Measurements from ENCODE around the gene TSC2.
"Not testable (repeated sequence)": the region's sequence is repeated elsewhere in the genome, so short reads cannot be mapped to it uniquely, and the experiment has no call there.

Gene TSC2

DNA sequence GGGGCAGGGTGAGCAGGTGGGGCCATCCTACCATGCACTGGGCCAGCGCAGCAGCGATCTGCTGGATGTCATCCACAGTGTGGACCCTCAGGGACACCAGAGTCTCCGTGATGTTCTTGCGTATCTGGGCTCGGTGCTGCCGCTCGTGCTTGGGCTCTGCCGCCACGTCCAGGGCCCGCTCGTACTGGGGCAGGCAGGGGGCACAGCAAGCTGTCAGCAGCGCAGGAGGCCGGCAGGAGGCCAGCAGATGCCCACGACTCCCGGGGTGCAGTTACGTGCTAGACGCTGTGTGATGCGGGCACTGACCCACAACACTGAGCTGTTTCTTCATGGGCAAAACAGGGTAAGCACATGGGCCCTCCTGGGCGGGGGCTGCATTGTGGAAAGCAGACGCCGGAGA is 57.5 kb downstream of the TSC2 start:
- not testable (repeated sequence) for DNase-seq (ENCODE audit: low spot score)

DNA sequence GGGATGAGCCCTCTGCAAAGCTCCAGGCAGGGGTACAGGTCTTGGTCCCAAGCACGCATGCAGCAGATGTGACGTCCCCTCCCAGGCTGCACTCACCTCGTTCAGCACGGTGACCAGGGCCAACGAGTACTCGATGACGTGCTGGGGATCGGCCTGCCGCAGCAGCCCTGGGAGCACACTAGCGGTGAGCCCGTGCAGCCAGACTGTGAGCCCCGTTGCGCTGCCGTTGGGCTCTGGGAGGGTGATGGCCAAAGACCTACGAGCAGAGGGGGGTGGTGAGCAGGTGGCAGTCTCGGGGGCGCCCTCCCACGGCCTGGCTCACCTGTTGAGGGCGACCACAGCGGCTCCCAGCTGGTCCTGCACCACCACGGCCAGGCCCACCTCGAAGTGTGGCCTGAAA is 58.0 kb downstream of the TSC2 start:
- DNase-seq (ENCODE audit: low spot score) = not testable (repeated sequence)

GRCh38 chr16:2106211-2106610 is 58.4 kb downstream of the TSC2 start:
- DNase-seq (ENCODE audit: low spot score) = not testable (repeated sequence)

DNA sequence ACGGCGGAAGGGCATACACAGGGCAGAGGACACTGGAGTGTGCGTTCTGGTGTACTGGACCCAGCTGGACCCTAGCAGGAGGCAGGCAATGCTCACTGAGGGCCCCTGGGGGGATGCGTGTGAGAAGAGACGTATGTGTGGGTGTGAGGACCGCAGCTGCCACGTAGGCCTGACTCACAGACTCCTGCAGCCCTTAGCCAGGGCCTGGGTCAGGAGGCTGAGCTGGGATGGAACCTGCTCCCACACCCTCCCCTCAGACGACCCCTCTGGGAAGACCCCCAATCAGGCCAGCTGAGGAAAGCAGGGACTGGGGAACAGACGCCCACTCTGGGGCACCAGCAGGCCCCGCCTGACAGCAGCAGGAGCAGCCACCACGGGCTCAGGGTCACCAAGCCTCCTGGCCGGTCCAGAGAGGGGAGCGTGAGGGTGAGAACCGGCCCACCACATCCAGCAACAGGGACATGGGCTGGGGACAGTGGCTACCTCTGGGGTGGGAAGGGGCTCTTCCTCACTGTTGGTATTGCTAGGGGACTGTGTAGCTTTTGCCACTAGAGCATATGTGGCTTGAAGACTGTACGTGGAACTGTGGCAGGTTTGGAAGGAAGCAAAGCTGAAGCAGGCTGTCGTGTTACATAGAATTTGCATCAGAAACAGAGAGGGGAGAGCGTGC is 59.5 kb downstream of the TSC2 start:
- DNase-seq (ENCODE audit: low spot score) = not testable (repeated sequence)

DNA sequence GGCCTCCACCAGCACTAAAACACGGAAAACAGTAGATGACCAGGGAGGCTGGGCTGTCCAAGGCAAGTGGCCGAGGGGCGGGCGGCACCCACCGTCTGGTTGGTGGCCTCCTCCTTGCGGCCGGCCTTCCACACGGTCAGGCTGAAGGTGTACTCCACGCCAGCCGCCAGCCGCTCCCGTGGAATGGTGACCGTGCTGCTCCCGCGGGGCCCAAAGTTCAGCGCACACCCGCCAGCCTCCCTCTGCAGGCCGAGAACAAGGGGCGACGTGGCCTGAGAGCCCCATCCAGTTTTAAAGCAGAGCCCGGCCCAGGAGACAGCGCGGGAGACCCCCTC is 60.0 kb downstream of the TSC2 start:
- DNase-seq (ENCODE audit: low spot score) = not testable (repeated sequence)

GRCh38 chr16:2108446-2109270 is 60.9 kb downstream of the TSC2 start:
- not testable (repeated sequence) for DNase-seq (ENCODE audit: low spot score)

DNA sequence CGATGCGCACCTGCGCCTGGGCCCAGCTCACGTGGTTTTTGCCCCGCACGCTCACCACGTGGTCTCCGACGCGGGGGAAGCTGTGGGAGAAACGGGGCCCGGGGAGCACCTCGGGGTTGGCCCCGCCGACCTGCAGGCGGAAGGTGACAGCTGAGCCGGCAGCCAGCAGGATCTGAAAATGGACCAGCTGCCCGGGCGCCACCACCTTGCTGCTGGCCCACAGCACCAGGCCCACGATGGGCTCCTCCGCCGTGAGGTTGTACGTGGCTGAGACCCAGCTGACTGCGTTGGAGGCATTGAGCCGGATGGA is 61.4 kb downstream of the TSC2 start:
- not testable (repeated sequence) for DNase-seq (ENCODE audit: low spot score)

DNA sequence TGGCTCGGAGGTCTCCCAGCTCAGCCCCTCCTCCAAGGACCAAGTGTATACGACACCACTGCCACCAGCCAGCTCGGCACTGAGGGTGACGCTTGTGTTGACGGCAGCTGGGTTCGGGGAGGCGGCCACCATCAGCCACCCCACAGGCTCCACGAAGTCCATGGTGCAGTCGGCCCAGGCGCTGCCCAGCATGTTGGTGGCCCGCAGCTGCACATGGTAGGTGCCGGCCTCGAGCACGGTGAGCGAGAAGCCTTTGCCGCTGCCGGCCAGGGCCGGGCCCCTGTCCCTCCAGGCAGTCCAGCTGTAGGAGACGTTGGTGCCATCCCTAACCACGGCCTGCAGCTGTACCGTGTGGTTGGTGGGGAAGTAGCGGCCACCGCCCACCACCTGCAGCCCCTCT is 62.1 kb downstream of the TSC2 start:
- DNase-seq (ENCODE audit: low spot score) = not testable (repeated sequence)

- not testable (repeated sequence) for DNase-seq (ENCODE audit: low spot score)
Measured at GRCh38 chr16:2110332-2111008, 62.7 kb downstream of the TSC2 start.

- DNase-seq (ENCODE audit: low spot score) = not testable (repeated sequence)
Measured at GRCh38 chr16:2111009-2111353, 63.2 kb downstream of the TSC2 start.

DNA sequence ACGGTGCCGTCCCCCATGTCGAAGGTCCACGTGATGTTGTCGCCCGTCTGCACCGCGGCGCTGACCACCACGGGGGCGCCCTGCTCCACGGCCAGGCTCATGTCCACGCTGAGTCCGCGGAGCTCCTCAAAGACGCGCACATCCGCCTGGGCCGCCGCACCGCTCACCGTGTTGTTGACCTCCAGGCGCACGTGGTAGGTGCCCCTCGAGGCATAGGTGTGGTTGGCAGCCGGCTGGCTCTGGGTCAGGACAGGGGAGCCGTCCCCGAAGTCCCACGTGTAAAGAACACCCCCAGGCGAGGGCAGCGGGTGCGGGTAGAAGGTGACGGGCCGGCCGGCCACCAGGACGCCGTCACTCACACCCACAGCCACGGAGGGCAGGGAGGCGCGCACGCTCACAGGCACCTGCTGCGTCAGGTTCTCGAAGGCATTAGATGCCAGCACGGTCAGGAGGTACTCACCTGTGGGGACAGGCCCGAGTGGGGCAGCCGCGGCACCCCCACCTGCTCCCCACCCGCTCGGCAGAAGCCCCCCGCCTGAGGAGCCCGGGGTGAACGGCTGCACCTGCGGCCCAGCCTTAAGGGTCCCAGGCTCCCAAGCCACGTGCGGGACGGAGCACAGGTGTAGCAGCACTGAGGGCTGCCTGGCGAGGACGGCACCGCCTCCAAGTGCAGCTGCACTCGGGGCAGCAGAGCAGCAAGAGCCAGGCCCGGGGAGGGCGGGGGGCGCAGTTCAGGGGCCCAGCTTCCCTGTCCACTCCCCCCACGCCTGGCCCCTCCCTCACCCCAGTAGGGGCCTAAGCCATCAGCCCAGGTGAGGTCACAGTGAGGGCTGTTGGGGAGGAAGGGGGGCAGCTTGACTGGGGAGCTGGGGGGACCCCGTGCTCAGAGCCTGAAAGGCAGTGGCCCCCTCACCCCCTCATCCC is 63.9 kb downstream of the TSC2 start:
- not testable (repeated sequence) for DNase-seq (ENCODE audit: low spot score)

DNA sequence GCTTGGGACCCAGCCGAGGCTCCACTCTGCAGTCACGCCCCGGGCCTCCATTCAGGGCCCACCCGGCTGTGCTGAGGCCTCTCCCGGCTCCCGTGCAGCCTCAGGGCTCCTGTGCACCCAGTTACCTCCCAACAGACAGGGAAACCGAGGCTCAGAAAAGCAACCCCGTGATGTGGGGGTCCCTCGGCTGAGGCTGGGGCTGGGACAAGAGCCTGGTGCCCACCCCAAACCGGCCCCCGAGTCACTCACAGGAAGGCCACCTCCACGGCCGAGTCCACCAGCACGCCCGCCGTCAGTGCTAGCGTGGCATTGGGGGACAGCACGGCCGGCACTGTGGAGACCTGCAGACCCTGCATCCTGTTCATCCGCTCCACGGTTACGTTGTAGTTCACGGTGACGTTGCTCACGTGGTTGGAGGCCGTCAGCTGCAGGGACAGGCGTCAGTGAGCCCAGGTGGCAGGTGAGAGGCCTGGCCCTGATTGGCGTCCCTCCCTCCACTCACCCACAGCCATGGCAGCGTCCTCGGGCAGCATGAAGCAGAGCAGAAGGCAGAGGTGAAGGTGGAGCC is 64.8 kb downstream of the TSC2 start:
- DNase-seq (ENCODE audit: low spot score) = not testable (repeated sequence)

- DNase-seq (ENCODE audit: low spot score) = not testable (repeated sequence)
Measured at GRCh38 chr16:2114225-2114624, 66.4 kb downstream of the TSC2 start.

DNA sequence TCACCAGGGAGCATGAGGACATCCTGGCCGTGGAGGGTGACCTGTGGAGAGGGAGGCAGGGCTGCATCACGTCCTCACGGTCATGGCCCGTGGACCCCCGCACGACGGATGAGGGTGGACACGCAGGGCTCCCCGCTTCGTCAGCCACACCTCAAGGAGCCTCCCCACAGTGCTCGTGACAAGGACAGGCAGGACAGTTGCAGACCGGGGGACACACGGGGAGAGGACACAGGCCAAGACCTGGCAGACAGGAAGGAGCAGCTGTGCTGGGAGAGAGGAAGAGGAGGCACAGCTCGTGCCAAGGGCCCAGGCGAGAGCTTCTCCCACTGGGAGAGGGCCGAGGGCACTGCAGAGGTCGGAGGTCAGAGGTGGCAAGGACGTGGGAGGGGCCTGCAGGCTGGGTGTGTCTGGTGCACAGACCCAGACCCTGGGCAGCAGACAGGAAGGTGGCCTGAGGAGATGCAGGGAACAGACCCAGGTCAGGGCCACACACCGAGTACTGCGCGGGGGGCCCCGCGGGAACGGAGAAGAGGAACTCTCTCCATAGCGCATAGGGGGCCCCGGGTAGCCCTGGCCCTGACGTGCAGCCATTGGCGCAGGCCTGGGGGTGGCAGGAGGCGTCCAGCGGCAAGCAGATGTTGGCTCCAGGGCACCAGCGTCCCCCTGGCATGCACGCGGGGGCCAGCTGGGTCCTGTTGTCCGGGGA is 67.3 kb downstream of the TSC2 start:
- DNase-seq (ENCODE audit: low spot score) = not testable (repeated sequence)

DNA sequence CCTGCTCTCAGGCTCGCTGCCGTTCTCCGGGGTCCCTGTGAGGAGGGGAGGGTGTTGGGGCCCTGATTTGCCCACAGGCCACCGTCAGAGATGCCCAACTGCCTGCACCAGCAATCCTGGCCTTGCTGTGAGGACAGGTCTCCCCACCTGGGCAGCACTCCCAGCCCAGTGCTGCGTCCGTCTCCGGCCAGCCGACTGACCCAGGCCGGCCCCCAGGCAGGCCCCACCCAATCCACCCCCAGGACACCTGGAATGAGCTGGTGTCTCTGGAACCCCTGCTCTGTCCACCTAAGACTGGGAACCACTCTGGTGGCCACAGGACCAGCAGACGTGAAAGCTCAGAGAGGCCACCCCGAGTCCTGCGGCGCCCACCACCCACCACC is 67.8 kb downstream of the TSC2 start:
- DNase-seq (ENCODE audit: low spot score) = no peak

GRCh38 chr16:2116428-2116827 is 68.6 kb downstream of the TSC2 start:
- not testable (repeated sequence) for DNase-seq (ENCODE audit: low spot score)

DNA sequence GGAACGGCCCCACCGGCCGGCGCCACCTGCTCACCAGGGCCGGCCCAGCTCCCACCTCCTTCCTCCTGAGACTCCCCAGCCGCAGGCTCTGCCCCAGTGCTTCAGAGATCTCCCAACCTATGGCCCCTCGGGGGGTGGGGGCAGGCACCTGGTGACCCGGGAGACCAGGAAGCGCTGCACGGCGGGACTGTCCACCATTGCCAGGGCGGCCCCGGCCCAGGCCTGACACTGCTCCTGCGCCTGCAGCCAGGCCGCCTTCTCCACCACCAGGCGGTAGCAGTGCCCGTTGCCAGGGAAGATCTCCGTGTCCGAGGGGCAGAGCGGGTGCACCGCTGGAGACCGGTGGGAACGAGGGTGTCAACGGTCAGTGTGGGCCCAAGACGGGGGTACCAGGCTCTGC is 69.6 kb downstream of the TSC2 start:
- DNase-seq (ENCODE audit: low spot score) = not testable (repeated sequence)

- not testable (repeated sequence) for DNase-seq (ENCODE audit: low spot score)
Measured at GRCh38 chr16:2117960-2118722, 70.4 kb downstream of the TSC2 start.

DNA sequence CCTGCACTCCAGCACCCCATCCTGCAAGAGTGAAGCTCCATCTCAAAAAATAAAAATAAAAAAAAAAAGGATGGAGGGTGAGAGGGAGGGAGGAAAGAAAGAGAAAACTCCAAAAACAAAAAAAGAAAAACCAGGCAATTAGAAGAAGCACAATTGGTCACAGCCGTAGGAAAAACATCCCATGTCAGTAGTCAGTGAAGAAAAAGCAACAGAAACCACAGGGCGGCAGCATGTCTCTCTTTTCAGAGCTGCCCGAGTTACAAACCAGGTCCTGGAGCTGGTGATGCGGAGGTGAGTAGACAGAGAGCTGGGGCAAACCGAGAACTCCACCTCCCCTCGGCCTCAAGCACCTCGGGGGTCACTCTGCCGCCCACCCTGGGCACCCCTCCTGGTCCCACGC is 73.5 kb downstream of the TSC2 start:
- peak; percentile 92 for DNase-seq (ENCODE audit: low spot score)

DNA sequence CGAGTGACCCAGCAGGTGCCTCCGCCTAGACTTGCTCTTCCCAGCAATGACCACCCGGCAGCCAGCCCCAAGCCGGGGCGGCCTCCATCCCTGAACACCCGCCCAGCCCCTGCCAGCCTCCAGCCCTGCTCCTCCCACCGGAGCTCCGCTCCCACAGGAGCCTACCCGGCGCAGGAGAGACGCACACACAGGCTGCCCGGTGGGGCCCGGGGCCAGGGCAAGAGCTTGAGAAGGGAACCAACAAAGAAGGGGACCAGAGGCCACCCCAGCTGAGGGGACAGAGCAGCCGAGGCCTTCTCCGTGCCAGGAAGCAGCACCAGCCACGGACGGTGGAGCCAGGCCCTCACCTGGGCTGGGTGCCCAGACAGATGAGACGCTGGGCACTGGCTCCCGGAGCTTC is 74.1 kb downstream of the TSC2 start:
- no peak for DNase-seq (ENCODE audit: low spot score)
